HG03521 (cell line): Measurements from ENCODE around the gene PRKCZ.
"Not testable (repeated sequence)": the region's sequence is repeated elsewhere in the genome, so short reads cannot be mapped to it uniquely, and the experiment has no call there.

Source experiments
- ATAC-seq: cut with Tn5 transposase; IDR thresholded peaks from one replicate; pipeline ENCODE4 v1.9.1; 2021; ENCODE audit warnings: mild to moderate bottlenecking, moderate library complexity; ENCODE audit not compliant: unreplicated experiment

The PRKCZ gene

DNA sequence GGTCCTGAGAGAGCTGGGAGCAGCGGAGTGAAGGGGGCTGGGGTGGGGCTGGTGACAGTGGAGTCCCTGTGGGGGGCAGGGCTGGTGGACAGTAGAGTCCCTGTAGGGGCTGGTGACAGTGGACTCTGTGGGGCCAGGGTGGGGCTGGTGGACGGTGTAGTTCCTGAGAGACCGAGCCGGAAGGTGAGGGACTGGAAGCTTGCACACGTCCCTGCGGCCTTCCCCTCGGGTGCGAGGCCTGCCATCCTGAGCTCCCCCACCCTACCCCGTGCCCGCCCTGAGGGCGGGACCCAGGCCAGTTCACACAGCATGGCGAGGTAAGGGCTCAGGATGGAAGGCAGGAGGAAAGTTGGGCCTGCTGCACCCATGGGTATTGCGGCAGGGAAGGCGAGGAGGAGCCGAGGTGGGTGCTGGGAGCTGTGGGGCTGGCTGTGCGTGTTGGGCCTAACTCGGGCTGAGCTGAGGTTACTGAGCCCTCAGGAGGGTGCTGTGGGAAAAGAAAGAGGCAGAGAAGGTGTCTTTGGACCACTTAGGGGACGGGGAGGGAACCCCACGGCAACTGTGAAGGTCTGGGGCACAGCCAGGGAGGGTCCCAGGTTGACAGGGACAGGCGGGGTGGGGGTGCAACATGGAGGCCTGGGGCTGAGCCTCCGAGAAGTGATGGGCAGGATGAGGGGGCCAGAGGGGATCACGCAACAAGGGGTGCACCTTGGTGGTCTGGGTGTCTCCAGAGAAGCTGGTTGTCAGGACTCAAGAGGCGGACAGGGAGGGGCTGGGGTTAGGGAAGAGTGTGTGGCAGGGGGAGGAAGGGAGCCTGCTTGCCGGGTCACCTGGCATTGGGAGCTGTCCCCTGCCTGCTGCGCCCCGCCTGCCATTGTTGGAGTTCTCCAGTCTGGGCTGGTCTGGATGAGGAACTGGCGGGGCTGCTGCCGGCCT is 60.8 kb downstream of the PRKCZ start:
- ATAC-seq, result no peak

DNA sequence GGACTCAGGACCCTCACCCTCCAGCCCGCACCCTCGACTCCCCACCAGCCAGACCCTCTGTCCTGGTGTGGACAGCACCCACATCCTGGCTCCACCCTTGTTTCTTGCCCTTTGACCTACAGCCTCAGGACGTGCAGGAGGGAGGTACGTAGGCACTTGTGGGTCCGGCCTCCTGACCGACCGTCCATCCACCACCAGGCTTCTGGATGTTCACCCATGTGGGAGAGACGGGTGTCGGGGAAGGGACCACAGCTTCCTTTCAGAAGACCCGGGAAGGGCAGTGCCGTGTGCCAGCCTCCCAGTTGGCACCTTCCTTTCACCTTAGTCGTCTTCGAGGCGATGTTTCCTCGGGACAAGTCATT is 61.4 kb downstream of the PRKCZ start:
- no peak for ATAC-seq

DNA sequence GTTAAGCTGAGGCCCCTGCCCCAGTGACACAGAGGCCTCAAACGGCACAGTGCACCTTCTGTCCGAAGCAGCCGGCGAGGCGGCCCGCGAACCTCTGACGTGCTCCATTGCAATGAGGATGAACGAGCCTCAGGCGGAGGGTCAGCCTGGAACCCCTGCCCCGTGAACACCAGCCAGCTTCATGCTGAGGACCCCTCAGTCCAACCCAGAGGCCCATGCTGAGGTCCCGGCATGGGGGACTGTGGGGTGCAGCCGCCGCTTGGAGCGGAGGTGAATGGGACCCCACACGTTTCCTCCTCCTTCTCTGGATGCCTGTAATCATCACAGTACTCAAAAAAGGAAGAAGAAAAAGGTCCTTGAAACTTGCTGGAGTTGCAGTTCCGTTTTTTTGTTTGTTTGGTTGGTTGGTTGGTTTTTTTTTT is 62.1 kb downstream of the PRKCZ start:
- no peak for ATAC-seq

DNA sequence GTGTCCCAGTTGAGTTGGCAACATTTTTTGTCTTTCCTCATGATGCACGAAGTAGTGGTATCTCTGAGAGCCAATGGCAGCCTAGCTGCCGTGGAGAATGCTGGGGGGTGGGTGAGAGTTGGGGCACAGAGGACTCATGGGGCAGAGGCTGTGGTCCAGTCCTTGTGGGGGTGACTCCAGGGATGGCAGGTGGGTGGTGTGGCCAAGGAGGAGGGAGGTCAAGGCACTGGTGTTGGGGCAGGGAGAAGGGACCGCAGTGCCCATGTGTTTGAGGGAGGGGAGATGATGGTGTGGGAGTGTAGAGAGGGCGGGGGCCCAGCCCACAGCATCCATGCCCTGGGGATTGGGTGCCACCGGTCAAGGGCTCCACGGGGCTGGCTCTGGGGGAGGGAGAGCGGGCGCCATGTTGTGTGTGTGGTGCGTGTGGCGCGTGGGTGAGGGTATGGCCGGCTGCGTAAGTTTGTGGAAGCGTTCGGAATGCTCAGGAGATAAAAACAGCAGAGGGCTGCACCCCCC is 63.5 kb downstream of the PRKCZ start:
- ATAC-seq, result no peak

DNA sequence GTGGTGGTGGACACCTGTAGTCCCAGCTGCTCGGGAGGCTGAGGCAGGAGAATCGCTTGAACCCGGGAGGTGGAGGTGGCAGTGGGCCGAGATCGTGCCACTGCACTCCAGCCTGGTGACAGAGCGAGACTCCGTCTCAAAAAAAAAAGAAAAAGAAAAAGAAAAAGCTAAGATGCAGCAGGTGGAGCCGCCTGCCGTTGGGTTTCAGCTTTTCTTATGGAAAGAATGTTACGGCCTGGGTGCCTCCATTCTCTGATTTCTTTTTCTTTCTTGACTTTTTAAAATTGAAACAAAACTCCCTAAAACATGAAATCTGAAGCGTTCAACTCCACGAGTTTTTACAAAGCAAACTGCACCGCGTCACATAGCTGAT is 64.4 kb downstream of the PRKCZ start:
- not testable (repeated sequence) for ATAC-seq

DNA sequence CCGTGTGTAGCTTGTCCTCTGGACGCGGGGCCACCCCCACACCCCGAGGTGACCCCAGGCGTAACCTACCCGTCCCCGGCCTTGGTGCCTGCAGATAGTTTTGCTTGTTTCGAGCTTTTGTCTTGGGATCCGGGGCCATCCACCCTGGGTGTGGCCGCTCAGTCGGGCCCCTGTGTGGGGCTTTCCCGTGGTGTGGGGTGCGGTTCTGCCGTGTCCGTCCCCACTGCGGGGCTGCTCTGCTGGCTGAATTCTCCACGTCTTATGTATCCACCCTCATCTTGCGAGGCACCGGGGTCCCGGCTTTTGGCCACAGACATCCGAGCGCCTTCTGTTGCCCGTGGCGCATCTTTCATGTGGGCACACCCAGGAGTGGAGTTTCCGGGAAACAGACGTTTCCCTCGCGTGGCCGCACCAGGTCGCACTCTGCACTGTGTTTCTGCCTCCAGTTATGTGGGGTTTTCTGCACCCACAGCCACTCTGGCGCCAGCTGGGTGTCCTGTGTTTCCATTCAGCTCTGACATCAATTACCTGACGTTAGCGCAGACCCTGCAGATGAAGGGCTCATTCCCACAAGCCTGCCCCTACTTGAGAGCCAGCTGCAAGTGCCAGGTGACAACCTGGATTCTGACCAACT is 64.9 kb downstream of the PRKCZ start:
- no peak for ATAC-seq

DNA sequence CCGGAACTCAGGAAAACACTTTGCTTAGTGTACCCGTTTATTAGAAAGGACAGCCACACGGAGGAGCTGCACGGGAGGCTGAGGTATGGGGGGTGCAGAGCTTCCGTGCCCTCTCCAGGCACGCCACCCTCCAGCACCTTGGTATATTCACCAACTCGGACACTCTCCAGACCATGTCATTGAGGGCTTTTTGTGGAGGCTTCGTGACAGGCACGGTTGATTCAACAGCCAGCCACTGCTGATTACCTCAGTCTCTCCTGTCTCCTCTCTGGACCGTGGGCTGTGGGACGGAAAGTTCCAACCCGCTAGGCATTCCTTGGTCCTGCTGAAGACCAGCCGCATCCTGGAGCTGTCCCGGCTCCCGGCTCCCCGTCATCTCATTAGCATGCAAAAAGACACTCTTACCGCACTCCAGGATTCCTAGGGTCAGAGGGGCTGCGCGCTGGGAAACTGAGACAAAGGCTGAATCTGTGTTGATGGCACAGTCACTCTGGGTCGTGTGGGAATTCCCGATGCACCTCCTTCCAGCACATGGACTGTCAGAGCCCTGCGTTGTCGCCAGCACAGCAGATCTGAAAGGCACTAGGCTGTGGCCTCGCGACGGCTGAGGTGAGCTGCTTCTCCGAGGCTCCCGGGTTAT is 65.6 kb downstream of the PRKCZ start:
- ATAC-seq, result no peak

DNA sequence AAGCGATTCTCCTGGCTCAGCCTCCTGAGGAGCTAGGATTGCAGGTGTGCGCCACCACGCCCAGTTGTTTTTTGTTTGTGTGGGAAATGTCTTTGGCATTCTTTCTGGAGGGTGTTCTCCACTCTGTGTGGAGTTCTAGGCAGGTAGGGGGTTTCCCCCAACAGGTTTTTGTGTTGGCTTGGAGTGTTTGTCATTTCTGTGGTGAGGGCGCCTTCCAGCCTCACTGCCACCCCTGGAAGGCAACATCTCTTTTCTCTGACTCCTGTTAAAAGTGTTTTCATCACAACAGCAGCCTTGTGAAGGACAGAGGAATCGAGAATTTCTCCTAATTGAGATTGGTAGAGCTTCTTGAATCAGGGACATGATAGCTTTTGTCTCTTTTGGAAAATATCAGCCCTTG is 69.7 kb downstream of the PRKCZ start:
- no peak for ATAC-seq

DNA sequence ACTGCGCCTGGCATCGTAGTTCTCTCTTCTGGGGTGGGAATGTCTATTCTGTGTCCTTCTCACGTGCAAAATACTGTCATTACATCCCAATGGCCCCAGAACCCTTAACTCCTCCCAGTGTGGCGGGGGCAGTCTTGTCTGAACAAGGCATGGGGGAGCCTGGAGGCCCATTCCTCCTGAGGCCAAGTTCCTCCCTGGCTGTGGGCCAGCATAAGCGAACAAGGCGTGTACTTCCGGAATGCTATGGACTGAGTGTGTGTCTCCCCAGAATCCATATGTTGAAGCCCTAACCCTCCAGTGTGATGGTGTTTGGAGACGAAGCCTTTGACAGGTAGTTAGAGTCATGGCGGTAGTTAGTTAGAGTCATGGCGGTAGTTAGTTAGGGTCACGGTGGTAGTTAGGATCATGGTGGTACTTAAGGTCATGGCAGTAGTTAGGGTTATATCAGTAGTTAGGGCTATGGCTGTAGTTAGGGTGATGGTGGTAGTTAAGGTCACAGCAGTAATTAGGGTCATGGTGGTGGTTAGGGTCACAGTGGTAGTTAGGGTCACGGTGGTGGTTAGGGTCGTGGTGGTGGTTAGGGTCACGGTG is 71.0 kb downstream of the PRKCZ start:
- ATAC-seq, result no peak

DNA sequence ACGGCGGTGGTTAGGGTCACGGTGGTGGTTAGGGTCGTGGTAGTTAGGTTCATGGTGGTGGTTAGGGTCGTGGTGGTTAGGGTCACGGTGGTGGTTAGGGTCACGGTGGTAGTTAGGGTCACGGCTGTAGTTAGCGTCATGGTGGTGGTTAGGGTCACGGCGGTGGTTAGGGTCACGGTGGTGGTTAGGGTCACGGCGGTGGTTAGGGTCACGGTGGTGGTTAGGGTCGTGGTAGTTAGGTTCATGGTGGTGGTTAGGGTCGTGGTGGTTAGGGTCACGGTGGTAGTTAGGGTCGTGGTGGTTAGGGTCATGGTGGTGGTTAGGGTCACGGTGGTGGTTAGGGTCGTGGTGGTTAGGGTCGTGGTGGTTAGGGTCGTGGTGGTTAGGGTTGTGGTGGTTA is 71.6 kb downstream of the PRKCZ start:
- not testable (repeated sequence) for ATAC-seq

DNA sequence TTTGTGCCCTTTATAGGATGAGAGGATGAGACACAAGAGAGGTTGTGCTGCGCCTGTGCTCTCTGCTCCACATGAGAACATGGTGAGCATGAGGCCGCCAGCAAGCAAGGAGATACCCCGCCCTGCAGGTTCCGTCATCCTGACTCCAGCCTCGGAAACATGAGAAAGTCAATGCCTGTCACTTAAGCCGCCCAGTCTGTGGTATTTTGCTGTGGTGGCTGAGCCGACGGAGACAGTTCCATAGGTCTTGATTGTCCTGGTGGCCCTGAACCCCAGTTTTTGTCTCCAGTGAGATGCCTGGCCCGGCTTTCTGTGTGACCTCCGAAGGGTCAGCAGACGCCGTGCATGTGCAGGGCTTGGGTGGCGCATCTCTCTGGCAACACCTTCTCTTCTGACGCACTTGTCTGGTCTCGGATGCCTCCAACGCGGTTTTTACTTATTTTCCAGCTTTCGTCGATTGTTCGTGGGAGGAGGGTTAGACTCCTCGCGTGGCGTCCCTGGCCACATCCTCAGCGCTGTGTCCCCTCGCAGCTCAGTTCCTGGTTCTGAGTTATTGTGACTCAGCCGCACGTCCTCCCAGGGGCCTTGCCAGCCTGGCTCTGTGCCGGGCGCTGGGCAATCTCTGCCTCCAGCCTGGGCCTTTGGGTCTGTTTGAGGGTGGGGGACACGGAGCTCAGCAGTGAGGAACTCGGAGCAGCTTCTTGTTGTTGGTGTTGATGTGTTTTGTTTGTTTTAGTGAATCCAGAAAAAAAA is 74.4 kb downstream of the PRKCZ start:
- ATAC-seq, result no peak

DNA sequence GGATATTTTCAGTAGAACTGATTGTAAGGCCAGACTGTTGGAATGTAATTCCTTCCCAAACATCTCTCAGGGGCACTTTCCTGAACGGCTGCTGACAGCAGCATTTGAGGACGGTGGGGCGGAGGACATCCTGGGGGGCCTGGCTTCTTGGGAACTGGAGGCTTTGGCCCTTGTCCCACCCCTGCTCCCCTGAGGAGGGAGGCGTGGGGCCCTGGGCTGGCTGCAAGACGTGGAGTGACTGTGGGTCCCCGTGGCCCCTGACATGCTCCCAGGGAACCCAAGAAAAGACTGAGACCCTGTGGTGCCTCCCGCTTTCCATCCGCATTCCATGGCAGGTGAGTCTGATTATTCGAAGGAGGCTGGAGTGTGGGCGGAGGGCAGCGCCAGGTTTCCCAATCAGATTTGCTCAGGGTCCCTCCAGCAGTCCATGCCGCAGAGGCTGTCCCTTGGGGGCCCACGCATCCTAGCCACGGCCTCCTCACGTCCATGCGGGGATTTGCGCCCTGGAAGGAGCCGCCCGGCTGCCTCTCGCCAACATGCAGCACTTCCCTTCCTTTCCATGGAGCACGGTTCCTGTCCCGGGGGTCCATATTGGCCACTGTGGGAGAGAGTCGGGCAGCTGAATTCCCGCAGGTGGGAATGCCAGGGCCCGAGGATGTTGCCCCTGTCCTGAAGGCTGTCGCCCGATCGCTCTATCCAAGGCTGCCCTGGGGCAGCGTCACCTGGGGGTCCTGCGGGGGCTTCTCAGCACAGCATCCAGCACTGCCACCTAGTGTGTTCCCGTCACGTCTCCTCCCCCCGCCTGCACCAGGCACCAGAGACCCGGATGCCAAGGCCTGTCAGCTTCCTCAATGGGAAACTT is 75.4 kb downstream of the PRKCZ start:
- ATAC-seq, result no peak

DNA sequence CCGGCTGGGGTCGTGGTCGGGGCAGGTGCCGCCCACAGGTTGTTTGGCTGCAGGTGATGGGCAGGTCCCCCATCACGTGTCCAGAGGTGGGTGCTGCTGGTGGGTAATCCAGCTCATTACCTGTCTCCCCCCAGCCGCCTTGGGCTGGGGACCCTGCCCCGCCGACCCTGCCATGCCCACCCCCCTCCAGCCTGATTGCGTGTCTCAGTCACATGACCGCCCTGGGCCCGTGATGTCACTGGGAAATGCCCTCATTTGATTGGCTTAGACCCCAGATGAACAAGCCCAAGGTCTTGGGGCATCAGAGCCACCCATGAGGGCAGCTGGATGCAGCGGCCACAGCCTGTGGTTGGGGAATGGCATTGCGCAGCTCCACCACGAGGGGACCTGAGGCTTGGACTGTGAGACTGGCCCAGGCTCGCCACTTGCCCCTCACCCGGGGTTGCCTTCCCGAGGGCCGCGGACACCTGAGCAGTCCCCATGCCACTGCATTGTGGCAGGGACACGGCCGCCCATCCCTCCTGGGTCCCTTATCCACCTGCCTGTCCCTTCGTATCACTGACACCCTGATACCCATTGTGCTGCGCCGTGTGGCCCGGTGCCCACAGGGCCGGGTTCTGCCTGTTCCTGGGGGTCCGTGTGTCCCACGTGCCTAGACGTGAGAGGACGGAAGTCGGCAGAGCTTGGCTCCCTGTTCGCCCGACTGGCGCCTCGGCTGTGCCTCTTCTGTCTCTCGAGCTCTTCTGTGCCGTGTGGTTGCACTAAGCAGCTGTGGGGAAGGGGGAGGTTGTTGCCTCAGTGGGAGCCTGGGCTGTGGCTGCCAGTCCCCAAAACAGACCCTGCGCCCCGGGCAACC is 76.3 kb downstream of the PRKCZ start:
- ATAC-seq, result no peak

DNA sequence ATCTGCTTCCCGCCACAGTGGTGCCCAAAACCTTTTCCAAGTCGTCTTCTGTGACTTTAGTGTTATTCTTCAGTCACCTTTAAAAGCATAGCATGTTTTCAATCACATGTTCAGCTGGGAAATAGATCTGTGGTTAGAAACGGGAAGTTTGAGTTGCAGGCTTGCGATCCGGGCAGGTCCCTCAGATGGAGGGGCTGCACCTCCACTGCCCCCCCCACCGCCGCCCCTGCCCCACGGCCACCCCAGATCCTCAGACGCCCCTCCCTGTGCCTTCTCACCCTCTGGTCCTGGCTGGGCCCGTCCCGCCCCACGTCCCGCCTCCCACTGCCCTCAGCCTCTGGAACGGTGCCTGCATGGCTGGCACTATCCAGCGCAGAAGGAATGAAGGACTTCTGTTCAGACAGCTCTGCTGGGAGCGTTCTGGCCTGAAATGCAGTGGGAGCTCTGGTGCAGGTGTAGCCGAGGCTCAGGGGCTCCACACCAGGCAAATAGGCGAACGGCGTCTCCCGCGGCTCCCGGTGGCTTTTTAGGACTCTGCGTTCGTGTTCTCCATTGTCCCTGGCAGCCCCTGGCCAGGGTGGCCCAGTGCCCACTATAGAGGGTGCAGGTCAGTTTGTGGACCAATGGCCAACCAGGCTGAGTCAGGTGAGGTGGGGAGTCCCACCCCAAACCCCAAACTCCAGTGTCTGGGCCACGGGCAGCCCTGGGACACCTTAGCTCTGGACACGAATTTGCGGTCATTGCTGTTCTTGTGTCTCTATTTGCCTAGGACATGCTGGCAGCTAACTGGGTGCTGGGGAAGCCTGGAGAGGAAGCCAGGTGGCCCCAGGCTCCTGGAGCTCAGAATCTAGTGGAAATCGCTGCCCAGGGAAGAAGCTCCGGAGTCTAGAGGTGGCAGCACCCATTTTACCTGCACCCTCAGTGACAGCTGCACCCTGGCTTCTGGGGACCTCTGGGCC is 77.3 kb downstream of the PRKCZ start:
- no peak for ATAC-seq

DNA sequence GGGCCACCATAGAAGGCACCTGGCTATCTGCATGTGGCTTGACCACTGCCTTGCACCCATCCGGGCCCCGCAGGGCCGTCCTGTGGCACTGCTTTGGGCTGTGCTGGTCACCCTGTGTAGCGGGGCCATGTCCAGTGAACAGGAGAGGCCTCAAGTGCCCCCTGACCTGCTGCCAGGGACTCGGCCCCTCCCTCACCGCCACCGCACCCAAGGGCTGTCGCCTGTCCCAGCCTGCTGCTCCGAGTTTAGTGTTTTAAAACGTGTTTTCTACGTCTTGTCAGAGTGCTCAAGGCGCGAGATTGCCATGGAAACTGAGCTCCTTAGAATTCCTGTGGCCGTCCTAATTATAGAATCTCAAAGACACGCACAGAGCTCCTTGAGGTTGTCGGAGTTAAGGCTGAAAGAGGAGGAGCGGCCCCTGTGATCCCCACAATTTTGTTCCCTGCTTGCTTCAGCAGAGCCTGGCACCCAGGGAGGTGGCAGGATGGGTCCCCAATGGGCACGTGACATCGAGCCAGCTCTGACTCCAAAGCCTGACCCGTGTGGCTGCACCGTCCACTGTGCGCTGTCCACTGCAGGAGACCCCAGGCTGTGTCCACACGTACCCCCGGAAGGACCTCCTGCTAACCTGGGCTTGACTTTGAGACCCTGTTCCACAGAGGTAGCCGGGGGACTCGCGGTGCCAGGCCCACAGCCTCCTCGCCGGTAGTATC is 78.1 kb downstream of the PRKCZ start:
- no peak for ATAC-seq

DNA sequence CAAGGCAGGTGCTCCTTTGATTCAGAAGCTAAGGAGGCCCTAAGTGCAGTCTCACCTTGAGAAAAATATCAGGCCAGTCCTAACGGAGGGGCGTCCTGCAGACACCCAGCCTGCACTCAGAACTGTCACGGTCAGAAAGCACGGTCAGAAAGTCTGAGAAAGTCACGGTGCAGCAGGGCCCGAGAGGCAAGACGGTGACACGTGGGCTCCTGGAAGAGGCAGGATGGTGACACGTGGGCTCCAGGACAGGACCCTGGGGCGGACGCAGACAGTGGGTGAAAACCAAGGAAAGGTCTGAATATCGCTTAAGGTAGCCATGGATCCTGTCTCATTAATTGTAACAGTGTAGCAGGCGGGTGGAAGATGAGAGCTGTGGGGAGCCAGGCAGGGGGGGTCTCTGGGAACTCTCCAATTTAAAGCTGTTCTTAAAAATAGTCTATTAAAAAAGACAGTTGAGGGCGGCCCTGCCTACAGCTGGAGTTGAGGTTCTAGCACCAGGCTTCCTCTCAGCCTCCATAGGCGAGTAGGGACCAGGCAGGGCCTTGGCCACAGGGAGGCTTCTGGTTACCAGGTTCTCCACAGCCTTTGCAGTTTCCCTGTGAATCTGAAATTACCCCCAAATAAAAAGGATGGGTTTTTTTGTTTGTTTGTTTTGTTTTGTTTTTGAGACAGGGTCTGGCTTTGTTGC is 79.2 kb downstream of the PRKCZ start:
- ATAC-seq, result no peak
